B cell (primary cell): ENCODE results near the gene SULT2B1. TPM values are rescaled to one million over a fixed set of nuclear protein-coding genes. Genes with fewer than 3 reads are reported as not detected.

Source experiments
- ATAC-seq: fragments of 200-7000 bp; cut with Tn5 transposase; one replicate; pipeline ENCODE4 v1.10.0; 2021; ENCODE audit warnings: low read depth, mild to moderate bottlenecking, moderate number of reproducible peaks, moderate library complexity
- CTCF ChIA-PET: fragments of 350-600 bp; sonication (Branson Sonifier 250); formaldehyde crosslinking; loops from one replicate; lab custom pipeline; 2021; ENCODE audit warnings: antibody characterized with exemption, inconsistent platforms; lab: Charles Lee
- POLR2A ChIA-PET: fragments of 350-600 bp; sonication (Branson Sonifier 250); formaldehyde crosslinking; loops from one replicate; lab custom pipeline; 2021; ENCODE audit warnings: antibody characterized with exemption; lab: Charles Lee
- DNase-seq: peaks from one replicate; pipeline ENCODE4 v3.0.0; 2013
- H2AFZ ChIP-seq: 2 replicates; pipeline ENCODE4 v1.6.1; 2012; ENCODE audit warnings: mild to moderate bottlenecking, low read depth, low read length; ENCODE audit not compliant: insufficient read depth, poor library complexity, severe bottlenecking
- H3K27ac ChIP-seq, 2 donors: 1 replicate in 1 of 2; 2 replicates in 1 of 2; pipeline ENCODE4 v1.5.1; 2012 to 2013; ENCODE audit warnings: low read length in 2 of 2, mild to moderate bottlenecking in 2 of 2, moderate library complexity in 1 of 2
- H3K27me3 ChIP-seq, 4 experiments: fragments of 200-600 bp in 1 of 4; sonication (generic) in 1 of 4; replicated peaks in 1 of 4; 1 replicate in 2 of 4; 2 replicates in 2 of 4; pipeline versions ENCODE4 v1.6.1 to v1.7.0; 2013 to 2016; ENCODE audit warnings: low read length in 3 of 4, mild to moderate bottlenecking in 2 of 4, mixed read lengths in 1 of 4, moderate library complexity in 1 of 4; ENCODE audit not compliant: insufficient read depth in 4 of 4, control insufficient read depth in 3 of 4; ENCODE audit errors: control extremely low read depth in 1 of 4
- H3K36me3 ChIP-seq, 2 experiments: replicated peaks in 1 of 2; 1 replicate in 1 of 2; 2 replicates in 1 of 2; pipeline versions ENCODE4 v1.6.1 to v1.7.1; 2013; ENCODE audit warnings: low read length in 1 of 2; ENCODE audit not compliant: insufficient read depth in 2 of 2, control insufficient read depth in 1 of 2; ENCODE audit errors: control extremely low read depth in 1 of 2, extremely low read depth in 1 of 2
- H3K4me1 ChIP-seq, 2 donors: fragments of 200-600 bp in 1 of 2; sonication (generic) in 1 of 2; 1 replicate in 1 of 2; 2 replicates in 1 of 2; pipeline versions ENCODE4 v1.5.1 to v1.6.1; 2013 to 2017; ENCODE audit warnings: low read length in 2 of 2; ENCODE audit not compliant: control insufficient read depth in 2 of 2, insufficient read depth in 2 of 2
- H3K4me2 ChIP-seq: replicated peaks from 2 replicates; pipeline ENCODE3; 2012; ENCODE audit warnings: mild to moderate bottlenecking, low read depth, low read length; ENCODE audit not compliant: poor library complexity, severe bottlenecking
- H3K4me3 ChIP-seq, 5 experiments: fragments of 200-600 bp in 1 of 5; sonication (generic) in 1 of 5; 1 replicate in 3 of 5; 2 replicates in 2 of 5; pipeline versions ENCODE4 v1.5.1 to v1.7.0; 2011 to 2016; ENCODE audit warnings: low read length in 4 of 5, mild to moderate bottlenecking in 4 of 5, low read depth in 2 of 5, control low read depth in 1 of 5, moderate library complexity in 1 of 5; ENCODE audit not compliant: insufficient read depth in 1 of 5; ENCODE audit errors: control extremely low read depth in 1 of 5, extremely low read depth in 1 of 5
- H3K79me2 ChIP-seq: fragments of 200-600 bp; sonication (generic); one replicate; pipeline ENCODE4 v1.6.0; 2016; ENCODE audit warnings: low read length; ENCODE audit not compliant: control insufficient read depth, insufficient read depth
- H3K9ac ChIP-seq: fragments of 200-600 bp; sonication (generic); 2 replicates; pipeline ENCODE4 v1.6.1; 2017; ENCODE audit warnings: mild to moderate bottlenecking, low read length, moderate library complexity
- H3K9me3 ChIP-seq, 3 donors: one replicate each; pipeline versions ENCODE4 v1.6.1 to v1.7.1; 2013; ENCODE audit warnings: low read length in 2 of 3; ENCODE audit not compliant: control insufficient read depth in 2 of 3, insufficient read depth in 1 of 3; ENCODE audit errors: control extremely low read depth in 1 of 3
- H4K20me1 ChIP-seq: 2 replicates; pipeline ENCODE4 v1.6.0; 2012; ENCODE audit warnings: mild to moderate bottlenecking, low read length; ENCODE audit not compliant: insufficient read depth, control insufficient read depth, poor library complexity, severe bottlenecking
- H3K27ac Mint-ChIP-seq: one replicate; pipeline ENCODE4 v1.8.0; 2021; ENCODE audit warnings: mixed read lengths
- H3K27me3 Mint-ChIP-seq: one replicate; pipeline ENCODE4 v1.8.0; 2021; ENCODE audit warnings: mixed read lengths
- H3K4me1 Mint-ChIP-seq: one replicate; pipeline ENCODE4 v1.8.0; 2021; ENCODE audit warnings: mixed read lengths
- H3K4me3 Mint-ChIP-seq: one replicate; pipeline ENCODE4 v1.8.0; 2021; ENCODE audit warnings: mixed read lengths
- H3K9me3 Mint-ChIP-seq: one replicate; pipeline ENCODE4 v1.8.0; 2022; ENCODE audit warnings: mixed read lengths; ENCODE audit not compliant: insufficient read depth
- CTCF ChIP-seq: fragments of 200-600 bp; IDR thresholded peaks from one replicate; pipeline ENCODE4 v1.8.0; 2022; ENCODE audit warnings: antibody characterized with exemption, mild to moderate bottlenecking
- EZH2 ChIP-seq: IDR thresholded peaks from 2 replicates; pipeline ENCODE4 v1.6.1; 2012; ENCODE audit warnings: borderline replicate concordance, low read depth, mild to moderate bottlenecking, moderate library complexity, low read length; ENCODE audit not compliant: insufficient read depth, poor library complexity, severe bottlenecking
- WGBS: methylation state at CpG from one replicate; pipeline ENCODE4 v1.1.5; 2013; ENCODE audit warnings: missing lambda C conversion rate; ENCODE audit not compliant: insufficient coverage; 5-methylcytosine and 5-hydroxymethylcytosine counted together
- intact Hi-C: fragments of 100-400 bp; cut with micrococcal nuclease; formaldehyde crosslinking; loops from one replicate; pipeline ENCODE4 v1.10.0; 2022
- polyA plus RNA-seq: library from polyadenylated mRNA; depleted of rRNA; stranded (reverse); fragments of >200 nt; gene quantifications from 2 replicates; pipeline ENCODE4 v1.2.3, GENCODE V29; 2012
- total RNA-seq, 2 donors: library from RNA; stranded (reverse); fragments of 120-200 nt in 1 of 2; gene quantifications; 1 replicate in 1 of 2; 2 replicates in 1 of 2; pipeline versions ENCODE4 v1.2.3 to v1.2.4, GENCODE V29; 2013 to 2022

Gene SULT2B1
- total and polyA plus RNA-seq, 2 donors (not counting 1 experiment from before 2014, with no cell fraction given) = not detected

GRCh38 chr19:48541813-48542212, 10.2 kb upstream of the SULT2B1 start:
- intact Hi-C loops = no loop called here
- H3K4me2 ChIP-seq = no peak overlapping the region
- CTCF ChIA-PET = no interaction called here
- H2AFZ ChIP-seq = no peak overlapping the region
- no peaks in the 10 kb centered on the region for H3K36me3 ChIP-seq
- no peaks in the 10 kb centered on the region for H4K20me1 ChIP-seq
- no peaks in the 10 kb centered on the region for H3K4me1 ChIP-seq
- DNase-seq (no peak), ATAC-seq (no peak)
- Mint-ChIP-seq H3K4me3 (no peak overlapping the region), H3K9me3 (no peaks in the 10 kb centered on the region), H3K27ac (no peak overlapping the region), H3K27me3 (no peaks in the 10 kb centered on the region), H3K4me1 (no peaks in the 10 kb centered on the region)
- H3K4me3 ChIP-seq = no peak overlapping the region
- no peak for TF ChIP-seq EZH2
- no peak for TF ChIP-seq CTCF
- POLR2A ChIA-PET = no interaction called here
- no peaks in the 10 kb centered on the region for H3K9me3 ChIP-seq
- 95% methylated on average over 6 of the region's 6 CpGs for WGBS
- H3K27me3 ChIP-seq = no peaks in the 10 kb centered on the region
- no peak overlapping the region for H3K9ac ChIP-seq
- no peaks in the 10 kb centered on the region for H3K79me2 ChIP-seq
- no peak overlapping the region for H3K27ac ChIP-seq

GRCh38 chr19:48543121-48543710, 8.8 kb upstream of the SULT2B1 start:
- no peak overlapping the region for H2AFZ ChIP-seq
- no peaks in the 10 kb centered on the region for H3K79me2 ChIP-seq
- H3K4me2 ChIP-seq = no peak overlapping the region
- no peak overlapping the region for H3K9ac ChIP-seq
- DNase-seq (no peak), ATAC-seq (no peak)
- ChIA-PET POLR2A (no interaction called here), CTCF (no interaction called here)
- H3K36me3 ChIP-seq = no peaks in the 10 kb centered on the region
- WGBS = 62% methylated on average over 12 of the region's 19 CpGs
- TF ChIP-seq EZH2 (no peak), CTCF (no peak)
- H3K4me1 Mint-ChIP-seq = no peaks in the 10 kb centered on the region
- H3K9me3 ChIP-seq = no peaks in the 10 kb centered on the region
- H3K27me3 Mint-ChIP-seq = no peaks in the 10 kb centered on the region
- no peak overlapping the region for H3K27ac Mint-ChIP-seq
- H3K9me3 Mint-ChIP-seq = no peaks in the 10 kb centered on the region
- H3K4me1 ChIP-seq = no peaks in the 10 kb centered on the region
- no peaks in the 10 kb centered on the region for H4K20me1 ChIP-seq
- H3K4me3 ChIP-seq = no peak overlapping the region
- H3K4me3 Mint-ChIP-seq = no peak overlapping the region
- intact Hi-C loops = no loop called here
- H3K27me3 ChIP-seq = no peaks in the 10 kb centered on the region
- no peak overlapping the region for H3K27ac ChIP-seq
